Loucy (cell line): ENCODE data around the gene DNAH8.

Experiments
- EZH2phosphoT487 ChIP-seq: fragments of 200-600 bp; IDR thresholded peaks from 2 replicates; pipeline ENCODE4 v1.6.1; 2018; ENCODE audit warnings: antibody characterized with exemption, mild to moderate bottlenecking, moderate library complexity, borderline replicate concordance
- TF ChIP-seq, protein P1 (sequence below): fragments of 200-600 bp; sonication (generic); conservative IDR thresholded peaks from 2 replicates; pipeline ENCODE4 v1.5.1; 2014; ENCODE audit warnings: mild to moderate bottlenecking, antibody characterized with exemption, low read length

DNA sequence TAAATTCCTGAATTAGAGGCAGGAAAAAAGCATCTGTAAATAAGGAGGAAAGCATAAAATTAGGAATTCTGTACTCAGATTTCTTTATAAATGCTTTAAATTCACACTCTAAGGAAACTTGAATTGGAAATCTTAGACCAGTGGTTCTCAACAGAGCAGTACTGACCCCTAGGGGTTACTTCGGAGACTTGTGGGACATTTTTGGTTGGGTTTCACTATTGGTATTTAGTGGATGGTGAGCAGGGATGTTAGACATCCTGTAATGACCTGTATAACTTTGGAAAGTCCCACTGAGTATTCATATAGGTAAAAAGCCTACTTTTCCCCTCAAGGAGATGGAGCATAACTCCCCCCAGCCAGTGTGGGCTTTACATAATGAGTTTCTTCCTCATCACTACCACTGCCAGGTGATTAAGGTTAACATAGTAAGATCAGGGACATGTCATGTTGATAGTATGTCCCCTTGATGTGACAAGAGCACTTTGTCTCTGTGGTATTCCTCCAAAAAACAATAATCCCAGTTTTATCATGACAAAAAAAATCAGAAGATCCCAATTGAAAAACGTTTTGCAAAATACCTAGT lies 43.1 kb upstream of the DNAH8 start:
- TF ChIP-seq, protein P1, sequence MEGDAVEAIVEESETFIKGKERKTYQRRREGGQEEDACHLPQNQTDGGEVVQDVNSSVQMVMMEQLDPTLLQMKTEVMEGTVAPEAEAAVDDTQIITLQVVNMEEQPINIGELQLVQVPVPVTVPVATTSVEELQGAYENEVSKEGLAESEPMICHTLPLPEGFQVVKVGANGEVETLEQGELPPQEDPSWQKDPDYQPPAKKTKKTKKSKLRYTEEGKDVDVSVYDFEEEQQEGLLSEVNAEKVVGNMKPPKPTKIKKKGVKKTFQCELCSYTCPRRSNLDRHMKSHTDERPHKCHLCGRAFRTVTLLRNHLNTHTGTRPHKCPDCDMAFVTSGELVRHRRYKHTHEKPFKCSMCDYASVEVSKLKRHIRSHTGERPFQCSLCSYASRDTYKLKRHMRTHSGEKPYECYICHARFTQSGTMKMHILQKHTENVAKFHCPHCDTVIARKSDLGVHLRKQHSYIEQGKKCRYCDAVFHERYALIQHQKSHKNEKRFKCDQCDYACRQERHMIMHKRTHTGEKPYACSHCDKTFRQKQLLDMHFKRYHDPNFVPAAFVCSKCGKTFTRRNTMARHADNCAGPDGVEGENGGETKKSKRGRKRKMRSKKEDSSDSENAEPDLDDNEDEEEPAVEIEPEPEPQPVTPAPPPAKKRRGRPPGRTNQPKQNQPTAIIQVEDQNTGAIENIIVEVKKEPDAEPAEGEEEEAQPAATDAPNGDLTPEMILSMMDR = peak; percentile 90
- TF ChIP-seq EZH2phosphoT487 = no peak
